ENCODE data around the gene GOLT1A. TPM values are rescaled to one million over a fixed set of nuclear protein-coding genes. Genes with fewer than 3 reads are reported as not detected.

The GOLT1A gene
- total and polyA plus RNA-seq, 2 donors (not counting 1 experiment from before 2014, with no cell fraction given): not detected

DNA sequence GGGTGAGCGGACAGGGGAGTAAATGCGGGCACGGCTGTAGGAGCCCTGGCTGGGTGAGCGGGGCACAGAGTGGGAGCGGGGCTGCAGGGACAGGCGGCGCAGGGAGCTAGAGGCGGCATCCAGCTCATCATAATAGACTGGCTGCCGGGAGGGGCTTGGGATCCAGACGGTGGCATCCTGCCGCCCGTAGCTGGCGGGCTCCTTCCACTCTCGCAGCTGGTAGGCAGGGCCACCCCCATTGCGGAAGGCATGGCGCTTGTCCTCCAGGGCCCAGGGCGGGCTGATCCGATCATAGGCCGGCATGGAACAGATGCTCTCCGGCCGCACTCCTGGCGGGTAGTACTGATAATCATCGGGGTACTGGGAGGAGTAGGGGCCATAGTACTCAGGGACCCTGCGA is 43.7 kb upstream of the GOLT1A start:
- Histone ChIP-seq H4K20me1 (ENCODE audit: control insufficient read depth, insufficient read depth, low read length, poor library complexity, severe bottlenecking) (no peaks in the 10 kb centered on the region), H3K4me2 (replicated peaks; ENCODE audit: low read depth, low read length, poor library complexity, severe bottlenecking) (no peak overlapping the region), H2AFZ (ENCODE audit: insufficient read depth, low read depth, low read length, poor library complexity, severe bottlenecking) (no peak overlapping the region), H3K9me3 (ENCODE audit: control extremely low read depth in 1 of 3, control insufficient read depth in 2 of 3, insufficient read depth in 1 of 3, low read length in 2 of 3) (no peaks in the 10 kb centered on the region), H3K4me1 (ENCODE audit: control insufficient read depth in 2 of 2, insufficient read depth in 2 of 2, low read length in 2 of 2) (no peaks in the 10 kb centered on the region), H3K4me3 (ENCODE audit: control extremely low read depth in 1 of 5, extremely low read depth in 1 of 5, insufficient read depth in 1 of 5, low read depth in 2 of 5, low read length in 4 of 5) (no peak overlapping the region), H3K27ac (ENCODE audit: low read length in 2 of 2) (no peak overlapping the region), H3K79me2 (ENCODE audit: control insufficient read depth, insufficient read depth, low read length) (no peaks in the 10 kb centered on the region), H3K9ac (ENCODE audit: low read length) (no peak overlapping the region), H3K36me3 (replicated peaks in 1 of 2; ENCODE audit: control extremely low read depth in 1 of 2, control insufficient read depth in 1 of 2, extremely low read depth in 1 of 2, insufficient read depth in 2 of 2, low read length in 1 of 2) (no peaks in the 10 kb centered on the region), H3K27me3 (replicated peaks in 1 of 4; ENCODE audit: control extremely low read depth in 1 of 4, control insufficient read depth in 3 of 4, insufficient read depth in 4 of 4, low read length in 3 of 4) (peaks cover 0 to 3% (median 0%) of the 10 kb centered on the region in 4 experiments)
- no peaks in the 10 kb centered on the region for H3K4me1 Mint-ChIP-seq
- ATAC-seq (ENCODE audit: low read depth) (no peak), DNase-seq (no peak)
- POLR2A ChIA-PET: no interaction called here
- no peaks in the 10 kb centered on the region for H3K9me3 Mint-ChIP-seq (ENCODE audit: insufficient read depth)
- no peak overlapping the region for H3K27ac Mint-ChIP-seq
- peaks cover 13% of the 10 kb centered on the region for H3K27me3 Mint-ChIP-seq
- intact Hi-C loops (cut with micrococcal nuclease): no loop called here
- no peak for TF ChIP-seq EZH2 (IDR thresholded peaks at IDR 0.05; ENCODE audit: borderline replicate concordance, insufficient read depth, low read depth, low read length, poor library complexity, severe bottlenecking)
- TF ChIP-seq, protein P1, sequence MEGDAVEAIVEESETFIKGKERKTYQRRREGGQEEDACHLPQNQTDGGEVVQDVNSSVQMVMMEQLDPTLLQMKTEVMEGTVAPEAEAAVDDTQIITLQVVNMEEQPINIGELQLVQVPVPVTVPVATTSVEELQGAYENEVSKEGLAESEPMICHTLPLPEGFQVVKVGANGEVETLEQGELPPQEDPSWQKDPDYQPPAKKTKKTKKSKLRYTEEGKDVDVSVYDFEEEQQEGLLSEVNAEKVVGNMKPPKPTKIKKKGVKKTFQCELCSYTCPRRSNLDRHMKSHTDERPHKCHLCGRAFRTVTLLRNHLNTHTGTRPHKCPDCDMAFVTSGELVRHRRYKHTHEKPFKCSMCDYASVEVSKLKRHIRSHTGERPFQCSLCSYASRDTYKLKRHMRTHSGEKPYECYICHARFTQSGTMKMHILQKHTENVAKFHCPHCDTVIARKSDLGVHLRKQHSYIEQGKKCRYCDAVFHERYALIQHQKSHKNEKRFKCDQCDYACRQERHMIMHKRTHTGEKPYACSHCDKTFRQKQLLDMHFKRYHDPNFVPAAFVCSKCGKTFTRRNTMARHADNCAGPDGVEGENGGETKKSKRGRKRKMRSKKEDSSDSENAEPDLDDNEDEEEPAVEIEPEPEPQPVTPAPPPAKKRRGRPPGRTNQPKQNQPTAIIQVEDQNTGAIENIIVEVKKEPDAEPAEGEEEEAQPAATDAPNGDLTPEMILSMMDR (IDR thresholded peaks at IDR 0.05): no peak
- CTCF ChIA-PET: interaction anchor here (1.5 to 3.0 kb wide), 2 partner anchors 10 to 141 kb away, joined by 3 to 7 read pairs; no protein-coding TSS in a partner anchor
- 98% methylated on average over 20 of the region's 24 CpGs for WGBS (ENCODE audit: insufficient coverage)
- no peak overlapping the region for H3K4me3 Mint-ChIP-seq

- Histone ChIP-seq H3K4me2 (replicated peaks; ENCODE audit: low read depth, low read length, poor library complexity, severe bottlenecking) (no peak overlapping the region), H3K9me3 (ENCODE audit: control extremely low read depth in 1 of 3, control insufficient read depth in 2 of 3, insufficient read depth in 1 of 3, low read length in 2 of 3) (no peaks in the 10 kb centered on the region), H3K27me3 (replicated peaks in 1 of 4; ENCODE audit: control extremely low read depth in 1 of 4, control insufficient read depth in 3 of 4, insufficient read depth in 4 of 4, low read length in 3 of 4) (peaks cover 0 to 3% (median 0%) of the 10 kb centered on the region in 4 experiments), H4K20me1 (ENCODE audit: control insufficient read depth, insufficient read depth, low read length, poor library complexity, severe bottlenecking) (no peaks in the 10 kb centered on the region), H3K36me3 (replicated peaks in 1 of 2; ENCODE audit: control extremely low read depth in 1 of 2, control insufficient read depth in 1 of 2, extremely low read depth in 1 of 2, insufficient read depth in 2 of 2, low read length in 1 of 2) (no peaks in the 10 kb centered on the region), H3K79me2 (ENCODE audit: control insufficient read depth, insufficient read depth, low read length) (no peaks in the 10 kb centered on the region), H3K27ac (ENCODE audit: low read length in 2 of 2) (no peak overlapping the region), H2AFZ (ENCODE audit: insufficient read depth, low read depth, low read length, poor library complexity, severe bottlenecking) (no peak overlapping the region), H3K9ac (ENCODE audit: low read length) (no peak overlapping the region), H3K4me1 (ENCODE audit: control insufficient read depth in 2 of 2, insufficient read depth in 2 of 2, low read length in 2 of 2) (no peaks in the 10 kb centered on the region), H3K4me3 (ENCODE audit: control extremely low read depth in 1 of 5, extremely low read depth in 1 of 5, insufficient read depth in 1 of 5, low read depth in 2 of 5, low read length in 4 of 5) (no peak overlapping the region)
- Mint-ChIP-seq H3K9me3 (ENCODE audit: insufficient read depth) (no peaks in the 10 kb centered on the region), H3K27me3 (peaks cover 7% of the 10 kb centered on the region), H3K27ac (no peak overlapping the region), H3K4me3 (no peak overlapping the region), H3K4me1 (no peaks in the 10 kb centered on the region)
- DNase-seq: no peak
- ChIA-PET CTCF (interaction anchor here (3.0 kb wide), 1 partner anchor 142 kb away, joined by 7 read pairs; no protein-coding TSS in a partner anchor), POLR2A (no interaction called here)
- intact Hi-C loops (cut with micrococcal nuclease): no loop called here
- 92% methylated on average over 9 of the region's 10 CpGs for WGBS (ENCODE audit: insufficient coverage)
- no peak for TF ChIP-seq EZH2 (IDR thresholded peaks at IDR 0.05; ENCODE audit: borderline replicate concordance, insufficient read depth, low read depth, low read length, poor library complexity, severe bottlenecking)
- TF ChIP-seq, protein P1 (IDR thresholded peaks at IDR 0.05): no peak
- no peak for ATAC-seq (ENCODE audit: low read depth)
Measured at GRCh38 chr1:204256531-204256930, 42.7 kb upstream of the GOLT1A start.
